Measurements from ENCODE around the gene RPP25L. TPM values are rescaled to one million over a fixed set of nuclear protein-coding genes. Genes with fewer than 3 reads are reported as not detected.

Gene RPP25L
- total and polyA plus RNA-seq, 9 of the 15 experiments (the other 6 are each of a cell fraction or from before 2014, with no cell fraction given): 16.3 to 43.7 (median 29.0) TPM

GRCh38 chr9:34637356-34638137 is 25.6 kb upstream of the RPP25L start, which contains the start of gene SIGMAR1 (continued):
- no peak for TF ChIP-seq RREB1 (CRISPR knock-in tag; IDR thresholded peaks at IDR 0.05)
- no peak for TF ChIP-seq NR2C1 (IDR thresholded peaks at IDR 0.05)
- TF ChIP-seq NR2C1 (tag; IDR thresholded peaks at IDR 0.05): no peak
- TF ChIP-seq TBP (optimal IDR thresholded peaks at IDR 0.05; ENCODE audit: low read depth, low read length): peak; percentile 37
- TF ChIP-seq DEAF1 (CRISPR knock-in tag; IDR thresholded peaks at IDR 0.05): no peak
- TF ChIP-seq ETV6 (IDR thresholded peaks at IDR 0.05; ENCODE audit: borderline replicate concordance in 1 of 2, low read depth in 2 of 2, low read length in 1 of 2): no peak
- TF ChIP-seq ETV6 (CRISPR knock-in tag; IDR thresholded peaks at IDR 0.05; ENCODE audit: borderline replicate concordance): no peak
- TF ChIP-seq POLR2AphosphoS2 (IDR thresholded peaks at IDR 0.05; ENCODE audit: low read length): no peak
- no peak for TF ChIP-seq HBP1 (CRISPR knock-in tag; IDR thresholded peaks at IDR 0.05)
- peak; percentile 70; the same call in 1 of the 2 replicates for TF ChIP-seq PHF8 (IDR thresholded peaks at IDR 0.05; ENCODE audit: borderline replicate concordance, low read length)
- TF ChIP-seq KDM4B (IDR thresholded peaks at IDR 0.05; ENCODE audit: borderline replicate concordance in 2 of 2, low read depth in 1 of 2): no peak
- TF ChIP-seq ILK (tag; IDR thresholded peaks at IDR 0.05; ENCODE audit: borderline replicate concordance, low read depth): no peak

Measured in K562 (cell line).